ENCODE measurements around the gene PARVG. TPM values are rescaled to one million over a fixed set of nuclear protein-coding genes. Genes with fewer than 3 reads are reported as not detected.

PARVG gene
- total and polyA plus RNA-seq, 2 of the 13 experiments (the other 11 are each of a cell fraction or from before 2014, with no cell fraction given): not detected

DNA sequence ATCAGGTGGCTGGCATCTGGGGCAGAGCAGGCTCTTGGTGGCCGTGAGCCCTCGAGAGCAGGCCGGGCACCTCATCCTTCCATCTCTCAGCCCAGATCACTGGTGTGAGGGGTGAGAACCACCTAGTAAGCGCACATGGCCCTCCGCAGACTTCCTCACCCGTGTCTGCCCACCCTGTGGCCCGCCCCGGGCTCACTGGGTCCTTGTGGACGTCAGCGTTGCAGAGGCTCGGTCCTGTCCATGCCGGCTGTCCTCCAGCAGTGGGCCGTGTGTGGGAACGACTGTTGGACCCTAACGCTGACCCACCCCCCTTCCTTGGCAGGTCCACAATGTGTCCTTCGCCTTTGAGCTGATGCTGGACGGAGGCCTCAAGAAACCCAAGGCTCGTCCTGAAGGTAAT, 17.2 kb upstream of the PARVG start (continued):
- TF ChIP-seq FOXK2 (IDR thresholded peaks at IDR 0.05) (no peak), NBN (conservative IDR thresholded peaks at IDR 0.05) (no peak), HDAC2 (CRISPR knock-in tag; IDR thresholded peaks at IDR 0.05) (no peak), FOSL1 (CRISPR knock-in tag; IDR thresholded peaks at IDR 0.05; ENCODE audit: borderline replicate concordance) (no peak), FLYWCH1 (CRISPR knock-in tag; IDR thresholded peaks at IDR 0.05) (no peak), ZNF878 (CRISPR knock-in tag; IDR thresholded peaks at IDR 0.05) (no peak)
- TF ChIP-seq, protein P1, sequence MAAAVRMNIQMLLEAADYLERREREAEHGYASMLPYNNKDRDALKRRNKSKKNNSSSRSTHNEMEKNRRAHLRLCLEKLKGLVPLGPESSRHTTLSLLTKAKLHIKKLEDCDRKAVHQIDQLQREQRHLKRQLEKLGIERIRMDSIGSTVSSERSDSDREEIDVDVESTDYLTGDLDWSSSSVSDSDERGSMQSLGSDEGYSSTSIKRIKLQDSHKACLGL (CRISPR knock-in tag; IDR thresholded peaks at IDR 0.05): no peak
- TF ChIP-seq, protein P2, sequence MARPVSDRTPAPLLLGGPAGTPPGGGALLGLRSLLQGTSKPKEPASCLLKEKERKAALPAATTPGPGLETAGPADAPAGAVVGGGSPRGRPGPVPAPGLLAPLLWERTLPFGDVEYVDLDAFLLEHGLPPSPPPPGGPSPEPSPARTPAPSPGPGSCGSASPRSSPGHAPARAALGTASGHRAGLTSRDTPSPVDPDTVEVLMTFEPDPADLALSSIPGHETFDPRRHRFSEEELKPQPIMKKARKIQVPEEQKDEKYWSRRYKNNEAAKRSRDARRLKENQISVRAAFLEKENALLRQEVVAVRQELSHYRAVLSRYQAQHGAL (CRISPR knock-in tag; IDR thresholded peaks at IDR 0.05; ENCODE audit: not compliant biosample characterization): no peak
- TF ChIP-seq, protein P3, sequence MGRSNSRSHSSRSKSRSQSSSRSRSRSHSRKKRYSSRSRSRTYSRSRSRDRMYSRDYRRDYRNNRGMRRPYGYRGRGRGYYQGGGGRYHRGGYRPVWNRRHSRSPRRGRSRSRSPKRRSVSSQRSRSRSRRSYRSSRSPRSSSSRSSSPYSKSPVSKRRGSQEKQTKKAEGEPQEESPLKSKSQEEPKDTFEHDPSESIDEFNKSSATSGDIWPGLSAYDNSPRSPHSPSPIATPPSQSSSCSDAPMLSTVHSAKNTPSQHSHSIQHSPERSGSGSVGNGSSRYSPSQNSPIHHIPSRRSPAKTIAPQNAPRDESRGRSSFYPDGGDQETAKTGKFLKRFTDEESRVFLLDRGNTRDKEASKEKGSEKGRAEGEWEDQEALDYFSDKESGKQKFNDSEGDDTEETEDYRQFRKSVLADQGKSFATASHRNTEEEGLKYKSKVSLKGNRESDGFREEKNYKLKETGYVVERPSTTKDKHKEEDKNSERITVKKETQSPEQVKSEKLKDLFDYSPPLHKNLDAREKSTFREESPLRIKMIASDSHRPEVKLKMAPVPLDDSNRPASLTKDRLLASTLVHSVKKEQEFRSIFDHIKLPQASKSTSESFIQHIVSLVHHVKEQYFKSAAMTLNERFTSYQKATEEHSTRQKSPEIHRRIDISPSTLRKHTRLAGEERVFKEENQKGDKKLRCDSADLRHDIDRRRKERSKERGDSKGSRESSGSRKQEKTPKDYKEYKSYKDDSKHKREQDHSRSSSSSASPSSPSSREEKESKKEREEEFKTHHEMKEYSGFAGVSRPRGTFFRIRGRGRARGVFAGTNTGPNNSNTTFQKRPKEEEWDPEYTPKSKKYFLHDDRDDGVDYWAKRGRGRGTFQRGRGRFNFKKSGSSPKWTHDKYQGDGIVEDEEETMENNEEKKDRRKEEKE (IDR thresholded peaks at IDR 0.05): no peak

DNA sequence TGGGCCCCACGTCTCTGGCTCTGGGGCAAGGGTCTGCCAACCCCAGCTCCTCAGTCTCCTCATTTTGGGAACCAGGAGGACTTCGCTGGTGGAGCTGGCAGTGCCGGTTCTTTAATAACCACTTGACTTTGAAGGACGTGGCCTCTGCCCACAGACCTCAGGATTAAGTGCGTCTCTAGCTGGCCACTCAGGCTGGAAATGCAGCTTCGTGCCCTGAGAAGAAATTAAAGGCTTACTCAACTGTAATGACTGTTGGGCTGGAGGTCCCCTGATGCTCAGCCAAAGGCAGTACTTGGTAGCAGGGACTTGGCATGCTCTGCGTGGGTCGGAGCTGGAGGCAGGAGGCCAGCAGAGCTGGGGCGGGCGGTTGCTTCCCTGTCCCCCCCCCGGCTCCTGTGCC, 16.7 kb upstream of the PARVG start:
- H3K4me3 ChIP-seq (replicated peaks in 1 of 3; ENCODE audit: insufficient read depth in 1 of 3, low read depth in 2 of 3, low read length in 3 of 3): no peak overlapping the region
- H3K9me3 ChIP-seq (ENCODE audit: low read length): no peaks in the 10 kb centered on the region
- H3K4me2 ChIP-seq (ENCODE audit: low read depth, low read length): no peak overlapping the region
- H3K27ac ChIP-seq (ENCODE audit: extremely low read length, insufficient read depth, low read length): no peak overlapping the region
- no peak for ATAC-seq
- H3K36me3 ChIP-seq (replicated peaks in 1 of 2; ENCODE audit: control insufficient read depth in 1 of 2, insufficient read depth in 2 of 2, low read length in 2 of 2): no peaks in the 10 kb centered on the region
- no peaks in the 10 kb centered on the region for H3K79me2 ChIP-seq (ENCODE audit: insufficient read depth, low read length)
- in situ Hi-C loops (cut with HindIII; ENCODE audit: extremely low pct_ligation_motif_present, low pct_unique_long_range_greater_than_20kb) (no loop called here), intact Hi-C loops (cut with micrococcal nuclease; ENCODE audit: unreplicated experiment) (no loop called here)
- POLR2A ChIA-PET: no interaction called here
- H4K20me1 ChIP-seq (ENCODE audit: insufficient read depth, low read length): no peaks in the 10 kb centered on the region
- 51% methylated on average over 5 of the region's 11 CpGs for WGBS (ENCODE audit: low lambda C conversion rate)
- no peak overlapping the region for H2AFZ ChIP-seq (ENCODE audit: low read length)
- CTCF ChIA-PET (ENCODE audit: low intra/inter-chr PET ratio, low total read pairs): no interaction called here
- H3K9ac ChIP-seq (ENCODE audit: insufficient read depth, low read depth, low read length): no peak overlapping the region
- peaks cover 0 to 6% of the 10 kb centered on the region in 2 experiments; a peak in 1 of 5 replicates for H3K27me3 ChIP-seq (ENCODE audit: control insufficient read depth in 1 of 2, insufficient read depth in 2 of 2, low read length in 2 of 2)
- no peak for FAIRE-seq
- DNase-seq (ENCODE audit: low spot score): no peak
- H3K4me1 ChIP-seq (ENCODE audit: insufficient read depth, low read length): no peaks in the 10 kb centered on the region
- BruUV-seq (replicated peaks): no TSS peak
- TF ChIP-seq POLR2A (IDR thresholded peaks at IDR 0.05; ENCODE audit: insufficient read depth in 1 of 2, low read depth in 2 of 2, low read length in 2 of 2): no peak
- TF ChIP-seq ZNF510 (CRISPR knock-in tag; IDR thresholded peaks at IDR 0.05; ENCODE audit: low read depth): no peak
- TF ChIP-seq, protein P4, sequence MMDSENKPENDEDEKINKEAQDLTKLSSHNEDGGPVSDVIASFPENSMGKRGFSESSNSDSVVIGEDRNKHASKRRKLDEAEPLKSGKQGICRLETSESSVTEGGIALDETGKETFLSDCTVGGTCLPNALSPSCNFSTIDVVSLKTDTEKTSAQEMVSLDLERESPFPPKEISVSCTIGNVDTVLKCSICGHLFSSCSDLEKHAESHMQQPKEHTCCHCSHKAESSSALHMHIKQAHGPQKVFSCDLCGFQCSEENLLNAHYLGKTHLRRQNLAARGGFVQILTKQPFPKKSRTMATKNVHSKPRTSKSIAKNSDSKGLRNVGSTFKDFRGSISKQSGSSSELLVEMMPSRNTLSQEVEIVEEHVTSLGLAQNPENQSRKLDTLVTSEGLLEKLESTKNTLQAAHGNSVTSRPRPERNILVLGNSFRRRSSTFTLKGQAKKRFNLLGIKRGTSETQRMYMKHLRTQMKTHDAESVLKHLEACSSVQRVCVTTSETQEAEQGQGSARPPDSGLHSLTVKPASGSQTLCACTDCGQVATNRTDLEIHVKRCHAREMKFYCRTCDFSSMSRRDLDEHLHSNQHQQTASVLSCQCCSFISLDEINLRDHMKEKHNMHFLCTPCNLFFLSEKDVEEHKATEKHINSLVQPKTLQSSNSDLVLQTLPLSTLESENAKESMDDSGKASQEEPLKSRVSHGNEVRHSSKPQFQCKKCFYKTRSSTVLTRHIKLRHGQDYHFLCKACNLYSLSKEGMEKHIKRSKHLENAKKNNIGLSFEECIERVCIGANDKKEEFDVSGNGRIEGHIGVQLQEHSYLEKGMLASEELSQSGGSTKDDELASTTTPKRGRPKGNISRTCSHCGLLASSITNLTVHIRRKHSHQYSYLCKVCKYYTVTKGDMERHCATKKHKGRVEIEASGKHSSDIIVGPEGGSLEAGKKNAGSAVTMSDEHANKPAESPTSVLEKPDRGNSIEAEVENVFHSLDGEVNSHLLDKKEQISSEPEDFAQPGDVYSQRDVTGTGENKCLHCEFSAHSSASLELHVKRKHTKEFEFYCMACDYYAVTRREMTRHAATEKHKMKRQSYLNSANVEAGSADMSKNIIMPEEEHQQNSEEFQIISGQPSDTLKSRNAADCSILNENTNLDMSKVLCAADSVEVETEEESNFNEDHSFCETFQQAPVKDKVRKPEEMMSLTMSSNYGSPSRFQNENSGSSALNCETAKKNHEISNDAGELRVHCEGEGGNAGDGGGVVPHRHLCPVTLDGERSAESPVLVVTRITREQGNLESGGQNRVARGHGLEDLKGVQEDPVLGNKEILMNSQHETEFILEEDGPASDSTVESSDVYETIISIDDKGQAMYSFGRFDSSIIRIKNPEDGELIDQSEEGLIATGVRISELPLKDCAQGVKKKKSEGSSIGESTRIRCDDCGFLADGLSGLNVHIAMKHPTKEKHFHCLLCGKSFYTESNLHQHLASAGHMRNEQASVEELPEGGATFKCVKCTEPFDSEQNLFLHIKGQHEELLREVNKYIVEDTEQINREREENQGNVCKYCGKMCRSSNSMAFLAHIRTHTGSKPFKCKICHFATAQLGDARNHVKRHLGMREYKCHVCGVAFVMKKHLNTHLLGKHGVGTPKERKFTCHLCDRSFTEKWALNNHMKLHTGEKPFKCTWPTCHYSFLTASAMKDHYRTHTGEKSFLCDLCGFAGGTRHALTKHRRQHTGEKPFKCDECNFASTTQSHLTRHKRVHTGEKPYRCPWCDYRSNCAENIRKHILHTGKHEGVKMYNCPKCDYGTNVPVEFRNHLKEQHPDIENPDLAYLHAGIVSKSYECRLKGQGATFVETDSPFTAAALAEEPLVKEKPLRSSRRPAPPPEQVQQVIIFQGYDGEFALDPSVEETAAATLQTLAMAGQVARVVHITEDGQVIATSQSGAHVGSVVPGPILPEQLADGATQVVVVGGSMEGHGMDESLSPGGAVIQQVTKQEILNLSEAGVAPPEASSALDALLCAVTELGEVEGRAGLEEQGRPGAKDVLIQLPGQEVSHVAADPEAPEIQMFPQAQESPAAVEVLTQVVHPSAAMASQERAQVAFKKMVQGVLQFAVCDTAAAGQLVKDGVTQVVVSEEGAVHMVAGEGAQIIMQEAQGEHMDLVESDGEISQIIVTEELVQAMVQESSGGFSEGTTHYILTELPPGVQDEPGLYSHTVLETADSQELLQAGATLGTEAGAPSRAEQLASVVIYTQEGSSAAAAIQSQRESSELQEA (CRISPR knock-in tag; IDR thresholded peaks at IDR 0.05; ENCODE audit: not compliant biosample characterization): no peak
- TF ChIP-seq ZFYVE20 (CRISPR knock-in tag; IDR thresholded peaks at IDR 0.05; ENCODE audit: borderline replicate concordance, low read depth): no peak
